ENCODE results near the gene RBM4.

GRCh38 chr11:66609721-66610617 lies 28.5 kb upstream of the RBM4 start:
- TF ChIP-seq POLR2A (IDR thresholded peaks at IDR 0.05) (no peak), CTCF (IDR thresholded peaks at IDR 0.05) (no peak)

All from adrenal gland (tissue), 5 donors.